Astrocyte (in vitro differentiated cells and primary cell): ENCODE data around the gene SMARCD3.

ENCODE experiments used
- CTCF ChIP-seq: IDR thresholded peaks from 2 replicates; pipeline ENCODE4 v1.5.1; 2011; ENCODE audit warnings: low read depth, mild to moderate bottlenecking, inconsistent platforms, low read length, moderate library complexity; ENCODE audit not compliant: insufficient read depth
- EZH2 ChIP-seq: IDR thresholded peaks from 2 replicates; pipeline ENCODE4 v1.6.1; 2012; ENCODE audit warnings: mild to moderate bottlenecking, low read length, inconsistent platforms; ENCODE audit not compliant: insufficient read depth

GRCh38 chr7:151235091-151235787 is 13.3 kb downstream of the SMARCD3 start:
- no peak for TF ChIP-seq EZH2
- no peak for TF ChIP-seq CTCF
